ENCODE measurements around the gene ARL8B.
A peak's percentile ranks its signal among the peaks of the same experiment; 100 is the strongest.

Gene ARL8B

GRCh38 chr3:5220193-5220592 lies 98.1 kb downstream of the ARL8B start:
- H3K36me3 ChIP-seq (ENCODE audit: insufficient read depth, low read depth, low read length), result peaks cover 22% of the 10 kb centered on the region
- H3K9me3 ChIP-seq (ENCODE audit: insufficient read depth, low read depth, low read length), result no peaks in the 10 kb centered on the region
- peak overlapping the region; percentile 71 for H3K27ac ChIP-seq (ENCODE audit: low read length)

GRCh38 chr3:5220667-5221431 lies 98.8 kb downstream of the ARL8B start:
- no peaks in the 10 kb centered on the region for H3K9me3 ChIP-seq (ENCODE audit: insufficient read depth, low read depth, low read length)

More at GRCh38 chr3:5220193-5220592, 98.1 kb downstream of the ARL8B start:
- Histone ChIP-seq H3K27me3 (ENCODE audit: insufficient read depth, low read length) (no peaks in the 10 kb centered on the region), H3K9ac (ENCODE audit: low read depth, low read length) (0 out of 2 replicates have a peak overlapping the region, but pooled peaks have one; percentile 45), H3K4me3 (ENCODE audit: low read length) (no peak overlapping the region), H3K4me1 (ENCODE audit: insufficient read depth, low read length) (peaks cover 29% of the 10 kb centered on the region; the same call in 1 of the 2 replicates)

DNA sequence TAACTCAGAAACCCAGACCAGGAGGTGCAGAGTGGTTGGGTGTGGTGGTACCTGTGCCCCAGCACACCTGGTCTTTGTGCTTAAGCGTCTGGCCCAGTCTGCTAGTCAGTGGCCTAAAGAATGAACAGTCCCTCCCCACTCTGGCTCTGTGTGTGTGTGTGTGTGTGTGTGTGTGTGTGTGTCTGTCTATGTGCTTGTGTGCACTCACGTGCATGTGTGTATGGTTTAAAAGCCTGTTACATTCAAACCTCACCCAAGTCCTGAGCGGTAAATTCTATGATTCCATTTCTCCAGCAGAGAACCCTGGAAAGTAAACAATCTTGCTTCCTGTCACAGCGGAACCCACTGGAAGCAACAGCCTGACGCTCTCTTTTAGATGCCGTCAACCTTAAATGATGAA lies 99.6 kb downstream of the ARL8B start:
- peaks cover 7% of the 10 kb centered on the region; the same call in 1 of the 2 replicates for H3K36me3 ChIP-seq (ENCODE audit: insufficient read depth, low read depth, low read length)
- H3K4me1 ChIP-seq (ENCODE audit: insufficient read depth, low read length), result peaks cover 29% of the 10 kb centered on the region; the same call in 1 of the 2 replicates
- H3K4me3 ChIP-seq (ENCODE audit: low read length), result no peak overlapping the region
- H3K9me3 ChIP-seq (ENCODE audit: insufficient read depth, low read depth, low read length), result no peaks in the 10 kb centered on the region
- H3K27ac ChIP-seq (ENCODE audit: low read length), result no peak overlapping the region
- no peaks in the 10 kb centered on the region for H3K27me3 ChIP-seq (ENCODE audit: insufficient read depth, low read length)
- no peak overlapping the region for H3K9ac ChIP-seq (ENCODE audit: low read depth, low read length)

More at GRCh38 chr3:5220667-5221431, 98.8 kb downstream of the ARL8B start:
- Histone ChIP-seq H3K27me3 (ENCODE audit: insufficient read depth, low read length) (no peaks in the 10 kb centered on the region), H3K4me3 (ENCODE audit: low read length) (no peak overlapping the region), H3K4me1 (ENCODE audit: insufficient read depth, low read length) (peaks cover 29% of the 10 kb centered on the region; the same call in 1 of the 2 replicates), H3K36me3 (ENCODE audit: insufficient read depth, low read depth, low read length) (peaks cover 16% of the 10 kb centered on the region), H3K27ac (ENCODE audit: low read length) (no peak overlapping the region), H3K9ac (ENCODE audit: low read depth, low read length) (no peak overlapping the region)

DNA sequence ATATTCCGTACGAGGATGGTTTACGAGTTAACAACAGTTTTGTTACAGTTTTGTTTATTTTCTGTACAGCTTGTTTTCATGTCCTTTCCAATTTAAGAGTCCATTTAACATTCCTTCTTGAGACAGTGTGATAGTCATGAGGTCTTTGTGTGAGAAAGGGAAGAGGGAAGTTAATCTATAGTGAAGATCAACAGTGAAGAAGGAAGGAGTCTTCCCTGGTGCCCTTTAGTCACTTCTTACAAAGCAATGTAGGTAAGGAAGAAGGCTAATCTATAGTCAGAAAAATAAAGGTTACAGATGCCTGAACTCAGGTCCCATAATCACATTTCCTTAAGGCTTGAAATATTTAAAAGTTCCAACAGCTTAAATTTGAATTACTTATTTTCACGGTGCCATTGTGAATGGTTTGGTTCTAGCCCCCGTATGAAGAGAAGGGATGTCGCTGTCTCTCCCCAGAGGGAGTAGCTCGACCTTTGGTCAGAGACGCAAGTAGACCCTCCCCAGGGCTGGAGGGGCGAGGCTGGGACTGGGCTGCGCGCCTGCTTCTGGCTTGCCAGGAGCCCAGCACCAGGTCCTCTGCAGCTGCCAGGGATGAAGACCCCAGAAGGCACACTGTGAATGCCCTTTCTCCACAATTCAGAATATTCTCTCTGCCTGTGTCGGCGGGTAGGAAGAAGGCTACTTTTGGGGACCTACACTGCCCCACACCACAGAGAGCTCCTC lies 100.4 kb downstream of the ARL8B start:
- H3K27ac ChIP-seq (ENCODE audit: low read length), result no peak overlapping the region

GRCh38 chr3:5226783-5227182 lies 104.7 kb downstream of the ARL8B start:
- H3K4me1 ChIP-seq (ENCODE audit: insufficient read depth, low read length), result peaks cover 5% of the 10 kb centered on the region; the same call in 1 of the 2 replicates
- no peaks in the 10 kb centered on the region for H3K9me3 ChIP-seq (ENCODE audit: insufficient read depth, low read depth, low read length)
- no peak overlapping the region for H3K4me3 ChIP-seq (ENCODE audit: low read length)
- no peak overlapping the region for H3K9ac ChIP-seq (ENCODE audit: low read depth, low read length)
- no peak overlapping the region for H3K27ac ChIP-seq (ENCODE audit: low read length)
- no peaks in the 10 kb centered on the region for H3K27me3 ChIP-seq (ENCODE audit: insufficient read depth, low read length)
- no peaks in the 10 kb centered on the region for H3K36me3 ChIP-seq (ENCODE audit: insufficient read depth, low read depth, low read length)

More for the DNA sequence above, 100.4 kb downstream of the ARL8B start:
- Histone ChIP-seq H3K9me3 (ENCODE audit: insufficient read depth, low read depth, low read length) (no peaks in the 10 kb centered on the region), H3K4me1 (ENCODE audit: insufficient read depth, low read length) (peaks cover 29% of the 10 kb centered on the region; the same call in 1 of the 2 replicates), H3K27me3 (ENCODE audit: insufficient read depth, low read length) (no peaks in the 10 kb centered on the region), H3K36me3 (ENCODE audit: insufficient read depth, low read depth, low read length) (no peaks in the 10 kb centered on the region), H3K9ac (ENCODE audit: low read depth, low read length) (no peak overlapping the region), H3K4me3 (ENCODE audit: low read length) (no peak overlapping the region)

- Histone ChIP-seq H3K4me3 (ENCODE audit: low read length) (no peak overlapping the region), H3K4me1 (ENCODE audit: insufficient read depth, low read length) (peaks cover under 1% of the 10 kb centered on the region; the same call in 1 of the 2 replicates), H3K9me3 (ENCODE audit: insufficient read depth, low read depth, low read length) (no peaks in the 10 kb centered on the region), H3K9ac (ENCODE audit: low read depth, low read length) (no peak overlapping the region), H3K36me3 (ENCODE audit: insufficient read depth, low read depth, low read length) (no peaks in the 10 kb centered on the region), H3K27me3 (ENCODE audit: insufficient read depth, low read length) (no peaks in the 10 kb centered on the region), H3K27ac (ENCODE audit: low read length) (no peak overlapping the region)
Measured at GRCh38 chr3:5227812-5228211, 105.7 kb downstream of the ARL8B start.

- H3K9ac ChIP-seq (ENCODE audit: low read depth, low read length), result no peak overlapping the region
- H3K9me3 ChIP-seq (ENCODE audit: insufficient read depth, low read depth, low read length), result no peaks in the 10 kb centered on the region
- no peaks in the 10 kb centered on the region for H3K4me1 ChIP-seq (ENCODE audit: insufficient read depth, low read length)
- H3K27me3 ChIP-seq (ENCODE audit: insufficient read depth, low read length), result no peaks in the 10 kb centered on the region
- H3K4me3 ChIP-seq (ENCODE audit: low read length), result no peak overlapping the region
- no peaks in the 10 kb centered on the region for H3K36me3 ChIP-seq (ENCODE audit: insufficient read depth, low read depth, low read length)
- H3K27ac ChIP-seq (ENCODE audit: low read length), result no peak overlapping the region
Measured at GRCh38 chr3:5229414-5229813, 107.3 kb downstream of the ARL8B start.
